ENCODE results near the gene FBN1. TPM values are rescaled to one million over a fixed set of nuclear protein-coding genes. Genes with fewer than 3 reads are reported as not detected.

FBN1 gene
- total RNA-seq, 1 donor from 2014 or later, result 164 TPM

DNA sequence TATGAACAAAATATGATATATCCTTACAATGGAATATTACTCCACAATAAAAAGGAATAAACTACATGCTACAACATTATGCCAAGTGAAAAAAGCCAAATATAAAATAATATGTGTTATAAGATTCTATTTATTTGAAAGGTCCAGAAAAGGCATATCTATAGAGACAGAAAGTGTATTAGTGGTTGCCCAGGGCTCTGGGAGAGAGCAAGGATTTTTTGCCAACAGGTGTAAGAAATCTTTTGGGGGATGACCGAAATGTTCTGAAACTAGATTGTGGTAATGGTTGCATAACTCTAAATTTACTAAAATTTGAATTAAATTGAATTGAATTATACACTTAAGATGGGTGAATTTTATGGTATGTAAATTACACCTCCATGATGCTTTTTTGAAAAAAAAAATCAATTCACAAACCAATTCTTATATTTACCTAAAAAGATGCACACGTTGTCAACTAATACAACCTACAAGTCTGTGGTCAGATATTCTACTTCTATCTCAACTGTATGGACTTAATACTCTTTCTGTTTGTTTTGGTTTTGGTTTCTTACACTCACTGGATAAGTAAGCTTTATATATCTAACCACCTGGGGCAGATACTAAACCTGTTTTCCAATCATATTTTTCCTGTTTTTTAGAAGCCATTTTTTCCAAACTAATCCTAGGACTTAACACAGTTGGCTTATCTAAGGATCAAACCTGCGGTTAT, 75.8 kb downstream of the FBN1 start:
- no peak overlapping the region for H3K27ac ChIP-seq
- H3K9me3 ChIP-seq, result no peaks in the 10 kb centered on the region

GRCh38 chr15:48566668-48567067, 78.8 kb downstream of the FBN1 start:
- Histone ChIP-seq H3K4me3 (no peak overlapping the region), H3K36me3 (no peaks in the 10 kb centered on the region), H3K4me1 (peaks cover 0 to 7% of the 10 kb centered on the region in 2 donors), H3K9me3 (no peaks in the 10 kb centered on the region), H3K27me3 (no peaks in the 10 kb centered on the region), H3K27ac (peak overlapping the region in 1 of 2 donors; percentile 47)
- intact Hi-C loops (cut with DNase I), result no loop called here
- TF ChIP-seq, protein P1, sequence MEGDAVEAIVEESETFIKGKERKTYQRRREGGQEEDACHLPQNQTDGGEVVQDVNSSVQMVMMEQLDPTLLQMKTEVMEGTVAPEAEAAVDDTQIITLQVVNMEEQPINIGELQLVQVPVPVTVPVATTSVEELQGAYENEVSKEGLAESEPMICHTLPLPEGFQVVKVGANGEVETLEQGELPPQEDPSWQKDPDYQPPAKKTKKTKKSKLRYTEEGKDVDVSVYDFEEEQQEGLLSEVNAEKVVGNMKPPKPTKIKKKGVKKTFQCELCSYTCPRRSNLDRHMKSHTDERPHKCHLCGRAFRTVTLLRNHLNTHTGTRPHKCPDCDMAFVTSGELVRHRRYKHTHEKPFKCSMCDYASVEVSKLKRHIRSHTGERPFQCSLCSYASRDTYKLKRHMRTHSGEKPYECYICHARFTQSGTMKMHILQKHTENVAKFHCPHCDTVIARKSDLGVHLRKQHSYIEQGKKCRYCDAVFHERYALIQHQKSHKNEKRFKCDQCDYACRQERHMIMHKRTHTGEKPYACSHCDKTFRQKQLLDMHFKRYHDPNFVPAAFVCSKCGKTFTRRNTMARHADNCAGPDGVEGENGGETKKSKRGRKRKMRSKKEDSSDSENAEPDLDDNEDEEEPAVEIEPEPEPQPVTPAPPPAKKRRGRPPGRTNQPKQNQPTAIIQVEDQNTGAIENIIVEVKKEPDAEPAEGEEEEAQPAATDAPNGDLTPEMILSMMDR (IDR thresholded peaks at IDR 0.05), result no peak
- DNase-seq (ENCODE audit: low spot score in 2 of 2), result no peak

More for the DNA sequence above, 75.8 kb downstream of the FBN1 start:
- intact Hi-C loops (cut with DNase I), result no loop called here
- H3K4me1 ChIP-seq, result peaks cover 0 to 7% of the 10 kb centered on the region in 2 donors
- DNase-seq (ENCODE audit: low spot score in 2 of 2), result no peak
- TF ChIP-seq, protein P1 (IDR thresholded peaks at IDR 0.05), result no peak
- H3K36me3 ChIP-seq, result no peaks in the 10 kb centered on the region
- H3K4me3 ChIP-seq, result no peak overlapping the region
- no peaks in the 10 kb centered on the region for H3K27me3 ChIP-seq

DNA sequence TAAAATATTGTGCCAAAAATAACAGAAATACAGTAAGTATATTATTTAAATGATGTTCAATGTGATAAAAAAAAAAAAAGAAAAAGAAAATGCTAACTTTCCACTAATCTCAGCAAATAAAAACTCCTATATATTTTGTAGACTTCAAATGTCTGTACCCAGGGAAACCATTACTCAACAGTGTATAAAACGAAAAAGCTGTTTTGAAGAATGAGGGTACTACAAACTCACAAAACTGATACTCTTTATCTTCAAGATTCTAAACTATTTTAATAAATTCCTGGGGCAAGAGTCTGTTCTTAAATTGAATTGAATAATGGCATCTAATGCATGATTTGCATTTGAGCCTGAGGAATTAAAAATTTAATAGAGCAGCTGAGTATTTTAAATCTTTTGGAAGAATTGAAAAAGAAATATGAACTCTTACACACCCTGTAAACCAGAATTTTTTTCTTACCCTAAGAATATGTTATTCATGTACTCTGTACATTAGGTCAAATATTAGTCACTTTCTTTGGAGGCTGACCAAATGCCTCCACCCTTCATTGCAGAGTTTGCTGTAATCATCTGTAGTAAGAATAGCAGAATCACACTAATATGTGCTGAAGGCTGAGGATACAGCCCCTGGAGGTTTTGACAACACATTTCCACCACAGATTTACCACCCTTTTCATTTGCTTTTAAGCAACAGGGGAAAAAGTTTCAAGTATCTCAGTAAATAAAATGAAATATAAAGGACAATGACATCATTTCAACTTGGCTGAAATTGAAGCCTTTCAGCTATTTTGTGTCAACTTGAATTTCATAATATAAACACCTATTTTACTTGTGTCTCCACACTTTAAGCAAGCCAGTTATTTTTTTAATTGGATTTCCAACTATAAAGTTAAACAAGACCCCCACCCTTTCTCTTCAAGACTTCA, 79.7 kb downstream of the FBN1 start:
- Histone ChIP-seq H3K4me3 (no peak overlapping the region), H3K27ac (peak overlapping the region in 1 of 2 donors; percentile 34), H3K9me3 (no peaks in the 10 kb centered on the region), H3K27me3 (no peaks in the 10 kb centered on the region), H3K36me3 (no peaks in the 10 kb centered on the region), H3K4me1 (peaks cover 0 to 8% of the 10 kb centered on the region in 2 donors)
- TF ChIP-seq, protein P1 (IDR thresholded peaks at IDR 0.05), result no peak
- intact Hi-C loops (cut with DNase I), result no loop called here
- no peak for DNase-seq (ENCODE audit: low spot score in 2 of 2)

- intact Hi-C loops (cut with DNase I), result no loop called here
- H3K9me3 ChIP-seq, result no peaks in the 10 kb centered on the region
- no peak for DNase-seq (ENCODE audit: low spot score in 2 of 2)
- no peak overlapping the region for H3K27ac ChIP-seq
- peaks cover 0 to 20% of the 10 kb centered on the region in 2 donors for H3K4me1 ChIP-seq
- H3K36me3 ChIP-seq, result no peaks in the 10 kb centered on the region
- TF ChIP-seq, protein P1 (IDR thresholded peaks at IDR 0.05), result no peak
- H3K4me3 ChIP-seq, result no peak overlapping the region
- H3K27me3 ChIP-seq, result no peaks in the 10 kb centered on the region
Measured at GRCh38 chr15:48564690-48565089, 80.8 kb downstream of the FBN1 start.

DNA sequence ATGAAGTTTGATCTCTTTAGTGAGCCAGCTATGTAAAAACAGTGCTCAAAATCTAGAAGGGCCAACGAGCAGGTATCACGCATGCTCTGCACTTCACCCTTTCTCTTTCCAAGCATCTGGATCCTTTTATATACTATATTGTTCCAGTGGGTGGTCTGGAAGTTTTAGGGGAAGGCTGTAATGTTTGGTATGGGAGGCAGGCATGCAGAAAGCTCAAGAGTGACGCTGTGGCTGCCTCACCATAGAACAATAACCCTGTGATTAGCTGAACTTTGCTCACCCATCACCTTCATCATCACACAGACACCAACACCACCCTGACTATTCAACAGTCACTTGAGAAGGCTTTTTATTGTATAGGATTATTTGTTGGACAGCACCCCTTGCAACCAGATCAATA, 81.6 kb downstream of the FBN1 start:
- no peaks in the 10 kb centered on the region for H3K9me3 ChIP-seq
- no peak for DNase-seq (ENCODE audit: low spot score in 2 of 2)
- intact Hi-C loops (cut with DNase I), result no loop called here
- H3K4me1 ChIP-seq, result peaks cover 3 to 25% of the 10 kb centered on the region in 2 donors
- H3K36me3 ChIP-seq, result no peaks in the 10 kb centered on the region
- no peaks in the 10 kb centered on the region for H3K27me3 ChIP-seq
- H3K27ac ChIP-seq, result no peak overlapping the region
- no peak overlapping the region for H3K4me3 ChIP-seq
- TF ChIP-seq, protein P1 (IDR thresholded peaks at IDR 0.05), result no peak
